Sigmoid colon (tissue), 4 donors: ENCODE data around the gene MOCOS.

Experiments
- CTCF ChIP-seq, 4 experiments: fragments of 450-650 bp in 3 of 4; fragments of 200-600 bp in 1 of 4; IDR thresholded peaks; one replicate each; pipeline ENCODE4 v1.5.1; 2016 to 2019; ENCODE audit warnings: antibody characterized with exemption in 4 of 4, mild to moderate bottlenecking in 3 of 4, moderate library complexity in 2 of 4
- EP300 ChIP-seq, 4 donors: sonication (generic); formaldehyde crosslinking; IDR thresholded peaks; one replicate each; pipeline ENCODE4 v1.6.1; 2017; ENCODE audit warnings: antibody characterized with exemption in 4 of 4
- POLR2A ChIP-seq, 2 donors: fragments of 450-650 bp; IDR thresholded peaks; one replicate each; pipeline ENCODE4 v1.6.1; 2016; ENCODE audit warnings: antibody characterized with exemption in 2 of 2, mild to moderate bottlenecking in 2 of 2, moderate library complexity in 2 of 2

- TF ChIP-seq CTCF (IDR thresholded peaks at IDR 0.05) (no peak), POLR2A (IDR thresholded peaks at IDR 0.05) (no peak), EP300 (IDR thresholded peaks at IDR 0.05) (no peak)
These were observed 4.0 kb downstream of the MOCOS start for GRCh38 chr18:36191286-36191685.
